Prostate gland (tissue), 2 donors: ENCODE results near the gene BTBD19. TPM values are rescaled to one million over a fixed set of nuclear protein-coding genes. Genes with fewer than 3 reads are reported as not detected.

ENCODE experiments used
- DNase-seq: peaks from one replicate; pipeline ENCODE4 v3.0.0-alpha.2; 2019; ENCODE audit warnings: low spot score
- H3K27ac ChIP-seq, 2 donors: fragments of 200-600 bp; sonication (generic); 2 replicates each; pipeline ENCODE4 v1.5.1; 2017 to 2019
- H3K27me3 ChIP-seq: fragments of 200-600 bp; sonication (generic); replicated peaks from 2 replicates; pipeline ENCODE4 v1.5.1; 2019; ENCODE audit not compliant: insufficient read depth
- H3K36me3 ChIP-seq, 2 donors: fragments of 200-600 bp; sonication (generic); 1 replicate in 1 of 2; 2 replicates in 1 of 2; pipeline versions ENCODE4 v1.5.1 to v1.8.1; 2017 to 2019
- H3K4me1 ChIP-seq: fragments of 200-600 bp; sonication (generic); replicated peaks from 2 replicates; pipeline ENCODE4 v1.5.1; 2019
- H3K4me3 ChIP-seq, 2 donors: fragments of 200-600 bp; sonication (generic); 2 replicates each; pipeline ENCODE4 v1.5.1; 2017 to 2019
- H3K9me3 ChIP-seq: fragments of 200-600 bp; sonication (generic); 2 replicates; pipeline ENCODE4 v1.5.1; 2017
- CTCF ChIP-seq, 4 experiments: fragments of 200-600 bp in 2 of 4; fragments of 450-650 bp in 2 of 4; sonication (generic) in 2 of 4; IDR thresholded peaks; 1 replicate in 3 of 4; 2 replicates in 1 of 4; pipeline ENCODE4 v1.5.1; 2016 to 2019; ENCODE audit warnings: antibody characterized with exemption in 4 of 4, mild to moderate bottlenecking in 2 of 4, moderate library complexity in 2 of 4
- POLR2A ChIP-seq: fragments of 450-650 bp; IDR thresholded peaks from one replicate; pipeline ENCODE4 v1.6.1; 2016; ENCODE audit warnings: antibody characterized with exemption, mild to moderate bottlenecking
- POLR2AphosphoS5 ChIP-seq: sonication (generic); formaldehyde crosslinking; IDR thresholded peaks from one replicate; pipeline ENCODE4 v1.6.1; 2017; ENCODE audit warnings: antibody characterized with exemption
- WGBS: methylation state at CpG from one replicate; pipeline ENCODE4 v1.1.5; 2018; 5-methylcytosine and 5-hydroxymethylcytosine counted together
- intact Hi-C: fragments of 100-400 bp; cut with DNase I; formaldehyde crosslinking; loops from one replicate; pipeline ENCODE4 v1.14.2; 2022
- total RNA-seq, 2 donors: library from RNA; depleted of rRNA; stranded (reverse); fragments of >200 nt; gene quantifications; one replicate each; pipeline ENCODE4 v1.1.0, GENCODE V29; 2016

BTBD19 gene
- total RNA-seq, 2 donors from 2014 or later: 0.50 to 10.5 TPM

- peaks cover 5% of the 10 kb centered on the region for H3K4me1 ChIP-seq
- intact Hi-C loops: loop anchor here (5.0 to 10.0 kb wide), 2 partner anchors 236 to 529 kb away; partner anchors contain the start of genes HECTD3 and UROD
- H3K9me3 ChIP-seq: no peaks in the 10 kb centered on the region
- H3K4me3 ChIP-seq: peak overlapping the region; percentile 72 to 80
- TF ChIP-seq POLR2AphosphoS5 (no peak), POLR2A (no peak), CTCF (IDR thresholded peaks at IDR 0.05) (no peak)
- H3K27ac ChIP-seq: peak overlapping the region; percentile 92 to 94
- peaks cover 4 to 5% of the 10 kb centered on the region in 2 donors for H3K36me3 ChIP-seq
- 4% methylated on average over 30 of the region's 36 CpGs for WGBS
- H3K27me3 ChIP-seq: no peaks in the 10 kb centered on the region
- no peak for DNase-seq
Measured at GRCh38 chr1:44775930-44776729, 32.2 kb upstream of the BTBD19 start.

- H3K27me3 ChIP-seq: no peaks in the 10 kb centered on the region
- H3K9me3 ChIP-seq: no peaks in the 10 kb centered on the region
- no peak for DNase-seq
- peaks cover 4 to 5% of the 10 kb centered on the region in 2 donors for H3K36me3 ChIP-seq
- TF ChIP-seq POLR2AphosphoS5 (no peak), CTCF (IDR thresholded peaks at IDR 0.05) (no peak), POLR2A (no peak)
- peaks cover 5% of the 10 kb centered on the region for H3K4me1 ChIP-seq
- 48% methylated on average over 12 of the region's 12 CpGs for WGBS
- intact Hi-C loops: loop anchor here (5.0 to 10.0 kb wide), 2 partner anchors 236 to 528 kb away; partner anchors contain the start of genes HECTD3 and UROD
- peak overlapping the region; percentile 72 to 80 for H3K4me3 ChIP-seq
- H3K27ac ChIP-seq: peak overlapping the region; percentile 92 to 94
Measured at GRCh38 chr1:44776730-44777068, 31.6 kb upstream of the BTBD19 start.

- no peak overlapping the region for H3K27ac ChIP-seq
- whole genome bisulfite sequencing: 66% methylated on average over 14 of the region's 14 CpGs
- no peak for DNase-seq
- H3K4me1 ChIP-seq: peaks cover 5% of the 10 kb centered on the region
- intact Hi-C loops: loop anchor here (5.0 to 10.0 kb wide), 2 partner anchors 235 to 527 kb away; partner anchors contain the start of genes HECTD3 and UROD
- no peak overlapping the region for H3K4me3 ChIP-seq
- peaks cover 4 to 5% of the 10 kb centered on the region in 2 donors for H3K36me3 ChIP-seq
- H3K9me3 ChIP-seq: no peaks in the 10 kb centered on the region
- H3K27me3 ChIP-seq: no peaks in the 10 kb centered on the region
- TF ChIP-seq CTCF (IDR thresholded peaks at IDR 0.05): no peak
- TF ChIP-seq POLR2AphosphoS5: no peak
- TF ChIP-seq POLR2A: no peak
Measured at GRCh38 chr1:44777547-44777946, 30.8 kb upstream of the BTBD19 start.

GRCh38 chr1:44777969-44778635 is 30.2 kb upstream of the BTBD19 start:
- H3K9me3 ChIP-seq: no peaks in the 10 kb centered on the region
- TF ChIP-seq CTCF (IDR thresholded peaks at IDR 0.05) (no peak), POLR2AphosphoS5 (no peak), POLR2A (no peak)
- H3K36me3 ChIP-seq: peaks cover 4 to 5% of the 10 kb centered on the region in 2 donors
- intact Hi-C loops: loop anchor here (5.0 to 10.0 kb wide), 2 partner anchors 234 to 527 kb away; partner anchors contain the start of genes HECTD3 and UROD
- H3K27ac ChIP-seq: no peak overlapping the region
- H3K4me3 ChIP-seq: no peak overlapping the region
- H3K4me1 ChIP-seq: peaks cover 5% of the 10 kb centered on the region
- H3K27me3 ChIP-seq: no peaks in the 10 kb centered on the region
- DNase-seq: no peak
- 75% methylated on average over 13 of the region's 13 CpGs for WGBS
